ENCODE measurements around the gene ST6GALNAC3.

Gene ST6GALNAC3

DNA sequence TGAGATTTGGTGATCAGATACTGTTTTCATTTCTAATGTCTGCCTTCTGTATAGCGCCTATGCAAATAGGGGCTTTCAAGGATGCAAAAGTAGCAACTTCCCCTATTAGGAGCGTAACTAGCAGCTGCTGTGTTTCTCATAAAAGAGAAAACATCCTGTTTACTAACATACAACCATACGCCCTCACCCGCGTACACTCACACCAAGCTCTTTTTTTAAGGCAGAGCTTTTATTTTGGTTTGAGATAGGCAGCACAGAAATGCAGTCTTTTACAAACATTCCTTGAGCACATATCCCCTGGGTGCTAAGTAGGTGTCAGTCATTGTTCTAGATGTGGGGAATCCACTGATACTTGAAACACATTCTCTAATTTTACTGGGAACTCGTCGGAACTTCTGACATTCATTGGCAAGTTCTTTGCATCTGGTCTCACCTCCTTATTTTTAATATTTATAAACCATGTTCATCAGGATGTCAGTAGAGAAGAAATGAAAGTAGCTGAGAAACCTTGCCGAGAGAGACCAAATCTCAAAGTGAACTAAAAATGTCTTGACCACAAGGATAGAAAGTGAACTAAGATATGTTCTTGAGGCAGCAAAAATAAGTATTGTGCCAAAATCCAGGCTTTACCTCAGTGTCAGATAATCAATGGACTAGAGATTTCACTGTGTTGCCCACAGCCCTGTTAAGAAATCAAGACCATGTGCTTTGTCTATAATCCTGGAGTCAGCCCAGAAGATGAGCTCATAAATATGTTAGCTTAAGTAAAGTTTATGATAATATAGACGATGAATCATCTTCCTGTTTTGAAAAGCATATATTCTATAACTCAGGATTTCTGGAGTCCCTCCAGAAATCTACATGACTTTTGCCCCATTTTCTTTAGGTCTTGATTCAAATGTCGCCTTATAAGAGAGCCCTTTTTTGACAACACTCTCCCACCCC, 350.9 kb downstream of the ST6GALNAC3 start:
- no peak for DNase-seq (ENCODE audit: low spot score)

GRCh38 chr1:76426606-76427005, 352.1 kb downstream of the ST6GALNAC3 start:
- no peak for DNase-seq (ENCODE audit: low spot score)

GRCh38 chr1:76428028-76428427, 353.5 kb downstream of the ST6GALNAC3 start:
- no peak for DNase-seq (ENCODE audit: low spot score)

DNA sequence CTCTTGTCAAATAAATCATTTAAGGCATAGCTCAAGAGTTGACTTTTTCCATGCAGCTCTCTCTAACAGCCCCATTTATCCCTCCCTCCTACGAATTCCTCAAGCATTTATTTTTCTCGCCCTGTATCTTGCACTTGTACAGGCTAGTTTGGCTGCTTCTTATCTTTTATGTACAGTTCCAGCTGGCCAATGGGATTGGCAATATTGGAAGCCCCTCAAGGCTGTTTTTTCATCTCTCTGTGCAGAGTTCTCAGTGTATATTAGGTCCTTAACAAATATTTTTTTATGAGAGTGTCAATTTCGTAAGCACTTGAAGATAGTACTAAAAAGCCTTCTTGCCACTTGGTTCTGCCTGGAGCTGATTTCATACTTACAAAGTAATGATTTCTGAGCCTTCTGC, 356.0 kb downstream of the ST6GALNAC3 start:
- DNase-seq (ENCODE audit: low spot score): peak; percentile 1

DNA sequence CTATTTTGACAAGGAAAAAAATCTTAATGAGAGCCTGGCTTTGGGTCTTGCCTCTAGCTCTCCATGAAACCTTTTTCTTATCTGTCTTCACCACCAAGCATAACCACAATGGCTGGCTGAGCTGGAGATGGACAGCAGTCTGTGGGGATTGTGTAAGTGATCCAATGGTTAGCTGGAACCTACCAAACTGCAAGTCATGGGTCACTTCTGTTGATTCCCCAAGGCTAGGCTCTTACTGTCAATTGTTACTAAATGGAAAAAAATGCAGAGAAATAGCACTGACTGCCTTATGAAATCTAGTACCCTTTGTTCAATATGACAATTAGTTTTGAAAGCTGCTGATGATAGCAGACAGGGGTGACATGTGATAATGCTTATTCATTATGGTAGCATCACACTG, 359.0 kb downstream of the ST6GALNAC3 start:
- no peak for DNase-seq (ENCODE audit: low spot score)

- DNase-seq (ENCODE audit: low spot score): no peak
These were observed 368.7 kb downstream of the ST6GALNAC3 start for GRCh38 chr1:76443217-76443616.

DNA sequence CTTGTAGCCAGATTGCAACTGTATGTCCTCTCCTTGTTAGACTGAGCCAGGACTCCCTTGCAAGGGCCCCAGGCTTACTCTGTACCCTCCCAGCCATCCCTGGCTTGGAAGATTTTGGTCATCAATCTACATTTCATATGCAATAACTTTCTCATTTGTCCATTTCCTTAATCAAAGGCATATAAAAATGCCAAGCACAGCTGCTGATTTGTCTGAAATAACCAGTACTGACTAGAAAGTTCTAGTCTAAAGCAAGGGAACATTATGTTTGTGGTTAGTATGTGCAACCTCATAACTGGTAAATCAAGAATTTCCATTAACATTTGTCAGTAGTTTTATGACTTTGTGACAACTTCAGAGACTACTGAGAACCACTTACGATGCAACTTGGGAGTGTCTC, 370.2 kb downstream of the ST6GALNAC3 start:
- no peak for DNase-seq (ENCODE audit: low spot score)

- DNase-seq (ENCODE audit: low spot score): no peak
These were observed 375.7 kb downstream of the ST6GALNAC3 start for GRCh38 chr1:76450229-76450628.

DNA sequence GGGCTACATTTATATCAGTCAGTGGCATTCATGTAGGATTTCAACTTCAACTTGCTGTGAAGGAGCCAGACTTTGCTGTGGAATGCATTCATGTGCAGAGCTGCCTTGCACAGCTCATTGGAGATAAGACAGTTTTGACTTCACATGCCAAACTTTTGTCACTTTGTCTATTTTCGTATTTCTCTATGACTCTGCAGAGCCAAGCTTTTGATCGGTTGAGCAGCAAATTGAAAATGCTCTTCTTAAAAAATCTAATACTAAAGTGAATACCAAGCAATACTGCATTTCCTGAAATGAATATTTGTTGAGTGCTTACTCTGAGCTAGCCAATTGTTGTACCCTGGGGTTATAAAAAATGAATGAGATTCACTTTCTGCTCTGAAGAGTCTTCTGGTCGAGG, 388.7 kb downstream of the ST6GALNAC3 start:
- no peak for DNase-seq (ENCODE audit: low spot score)

GRCh38 chr1:76463849-76464248, 389.3 kb downstream of the ST6GALNAC3 start:
- DNase-seq (ENCODE audit: low spot score): no peak

DNA sequence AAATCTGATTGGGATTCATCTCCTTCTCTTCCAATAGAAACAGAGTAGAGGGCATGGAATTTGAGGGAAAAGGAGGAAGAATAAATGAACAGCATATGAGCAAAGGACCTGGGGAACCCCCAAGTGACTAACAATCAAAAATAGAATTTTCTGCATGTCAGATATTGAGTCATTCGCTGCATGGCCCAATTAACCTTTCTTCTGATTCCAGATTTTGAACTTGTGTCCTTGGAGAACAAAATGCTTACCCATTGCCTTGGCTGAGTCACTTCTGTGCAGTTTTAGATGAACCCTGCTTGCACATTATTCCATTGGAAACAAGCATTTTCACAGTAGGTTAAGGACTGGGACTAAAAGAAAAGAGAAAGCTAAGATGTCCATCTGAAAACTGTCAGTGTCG, 390.5 kb downstream of the ST6GALNAC3 start:
- no peak for DNase-seq (ENCODE audit: low spot score)

DNA sequence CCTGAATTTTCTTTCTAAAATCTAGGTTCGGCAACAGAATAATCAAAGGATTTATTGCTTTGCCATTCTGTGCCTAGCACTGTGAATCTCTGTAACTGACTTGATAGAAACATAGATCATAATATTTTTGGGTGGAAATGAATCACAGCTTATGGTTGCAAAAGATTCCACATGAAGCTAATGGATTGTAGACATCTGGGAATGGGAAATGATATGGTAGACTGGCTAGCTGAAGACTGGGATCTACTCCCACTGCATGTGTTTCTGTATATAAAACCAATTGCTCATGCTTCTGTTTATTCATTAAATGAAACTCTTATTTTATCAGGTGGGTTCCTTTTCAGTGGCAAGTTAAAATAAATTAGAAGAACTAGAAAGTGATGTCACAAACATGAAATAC, 395.6 kb downstream of the ST6GALNAC3 start:
- DNase-seq (ENCODE audit: low spot score): no peak

DNA sequence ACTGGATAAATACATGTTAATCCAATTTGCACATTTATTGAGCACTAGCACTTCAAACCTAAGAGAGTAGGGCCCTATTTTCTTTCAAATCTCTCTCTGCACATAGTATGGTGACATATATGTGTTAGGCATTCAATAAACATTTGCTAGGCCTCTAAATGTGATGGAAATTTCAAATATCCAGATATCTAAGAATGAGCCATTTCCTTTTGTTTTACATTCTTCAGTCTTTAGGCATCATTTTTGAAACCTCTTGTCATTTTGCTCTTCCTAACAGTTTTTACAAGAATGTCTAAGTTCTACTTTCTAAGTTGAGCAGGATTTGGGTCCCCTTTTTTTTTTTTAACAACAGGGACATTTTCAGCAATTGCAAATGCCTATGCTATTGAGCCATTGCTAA, 397.0 kb downstream of the ST6GALNAC3 start:
- DNase-seq (ENCODE audit: low spot score): no peak

DNA sequence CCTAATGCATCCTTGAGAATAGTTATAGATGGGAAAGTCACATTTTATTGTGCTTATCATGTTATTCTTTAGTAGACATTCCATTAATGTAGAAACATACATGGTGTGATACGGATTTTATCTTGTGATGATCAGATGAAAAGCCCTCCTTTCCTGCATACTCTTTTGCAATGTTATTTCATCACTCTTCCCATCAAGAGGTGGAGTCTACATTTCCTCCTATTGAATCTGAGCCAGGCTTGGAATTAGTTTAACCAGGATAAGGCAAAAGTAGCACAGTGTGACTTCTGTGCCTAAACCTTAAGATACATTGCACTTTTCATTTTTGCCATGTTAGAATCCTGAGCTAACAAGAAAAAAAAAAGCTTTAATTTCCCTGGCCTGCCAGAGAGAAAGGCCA, 399.0 kb downstream of the ST6GALNAC3 start:
- no peak for DNase-seq (ENCODE audit: low spot score)

- no peak for DNase-seq (ENCODE audit: low spot score)
These were observed 400.4 kb downstream of the ST6GALNAC3 start for GRCh38 chr1:76474922-76475321.

GRCh38 chr1:76477156-76477555, 402.6 kb downstream of the ST6GALNAC3 start:
- no peak for DNase-seq (ENCODE audit: low spot score)

DNA sequence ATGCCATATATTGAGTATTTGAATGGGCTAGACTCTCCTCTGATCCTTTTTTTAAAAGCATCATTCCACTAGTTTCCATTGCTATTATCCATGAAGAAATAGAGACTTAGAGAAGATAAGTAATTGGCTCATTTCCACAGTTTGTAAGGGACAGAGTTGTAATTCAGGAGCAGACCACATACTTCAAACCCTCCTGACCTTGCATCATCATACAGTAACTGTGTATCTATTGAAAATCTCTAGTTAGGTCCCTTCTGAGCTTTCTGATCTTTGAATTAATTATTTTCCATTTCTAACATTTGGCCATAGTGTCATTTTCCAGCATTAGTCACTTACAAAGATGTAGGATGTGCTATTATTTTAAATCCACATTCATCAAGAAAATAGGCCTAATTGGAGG, 406.3 kb downstream of the ST6GALNAC3 start:
- DNase-seq (ENCODE audit: low spot score): no peak

- no peak for DNase-seq (ENCODE audit: low spot score)
These were observed 407.1 kb downstream of the ST6GALNAC3 start for GRCh38 chr1:76481672-76482071.

- DNase-seq (ENCODE audit: low spot score): no peak
These were observed 407.7 kb downstream of the ST6GALNAC3 start for GRCh38 chr1:76482272-76482671.

- DNase-seq (ENCODE audit: low spot score): peak; percentile 15
These were observed 417.2 kb downstream of the ST6GALNAC3 start for GRCh38 chr1:76491737-76492136.

DNA sequence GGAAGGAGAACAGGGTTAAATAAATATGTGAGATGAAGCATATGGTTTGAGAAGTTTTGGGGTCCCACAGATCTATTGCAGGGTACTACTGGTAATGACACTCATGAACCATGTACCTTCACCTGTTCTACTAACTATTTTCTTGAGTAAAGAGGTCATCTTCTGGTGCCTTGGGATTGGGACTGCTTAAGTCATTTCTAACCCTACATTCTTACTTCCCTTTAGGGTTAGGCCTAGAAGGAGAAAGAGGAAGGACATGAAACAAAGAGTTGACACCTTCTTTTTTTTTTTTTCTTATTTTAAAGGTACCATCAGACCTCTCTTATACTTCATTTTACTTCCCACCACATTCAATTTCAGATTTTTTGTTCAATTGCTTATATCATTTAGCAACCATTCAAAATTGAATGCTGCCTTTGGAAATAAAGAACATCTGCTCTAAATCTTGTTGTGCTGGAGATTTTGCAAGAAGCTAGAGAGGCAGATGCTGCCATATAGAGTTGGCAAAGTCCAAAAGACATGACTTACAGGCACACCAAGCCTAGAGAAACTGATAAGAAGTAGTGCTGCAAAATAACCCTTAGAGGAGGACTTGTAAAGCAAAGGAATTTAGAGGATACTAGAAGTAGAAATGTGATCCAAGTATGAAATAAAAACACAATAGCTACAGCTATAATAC, 418.3 kb downstream of the ST6GALNAC3 start:
- no peak for DNase-seq (ENCODE audit: low spot score)

DNA sequence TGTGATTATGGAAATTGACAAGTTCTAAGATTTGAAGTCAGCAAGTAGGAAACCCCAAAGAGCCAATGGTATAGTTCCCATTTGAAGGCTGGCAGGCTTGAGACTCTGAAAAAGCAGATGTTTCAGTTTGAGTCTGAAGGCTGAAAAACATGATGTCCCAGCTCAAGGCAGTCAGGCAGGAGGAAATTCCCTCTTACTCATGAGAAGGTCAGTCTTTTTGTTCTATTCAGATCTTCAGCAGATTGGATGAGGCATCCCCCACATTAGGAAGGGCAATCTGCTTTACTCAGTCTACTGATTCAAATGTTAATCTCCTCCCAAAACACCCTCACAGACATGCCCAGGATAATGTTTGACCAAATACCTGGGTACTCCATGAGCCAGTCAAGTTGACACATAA, 420.3 kb downstream of the ST6GALNAC3 start:
- DNase-seq (ENCODE audit: low spot score): no peak

- DNase-seq (ENCODE audit: low spot score): no peak
These were observed 422.3 kb downstream of the ST6GALNAC3 start for GRCh38 chr1:76496871-76497270.

Data from SK-N-DZ (cell line).